Fibroblast of gingiva (primary cell): ENCODE results near the gene EPS8.
"Not testable (repeated sequence)": the region's sequence is repeated elsewhere in the genome, so short reads cannot be mapped to it uniquely, and the experiment has no call there.

Experiments
- DNase-seq: peaks from one replicate; pipeline ENCODE4 v3.0.0-alpha.2; 2011; ENCODE audit warnings: low read depth

The EPS8 gene

GRCh38 chr12:15797818-15798217 lies 8.6 kb upstream of the EPS8 start:
- no peak for DNase-seq

- DNase-seq, result peak; percentile 39
Measured at GRCh38 chr12:15796493-15797141, 7.4 kb upstream of the EPS8 start.

GRCh38 chr12:15794836-15795235 lies 5.6 kb upstream of the EPS8 start:
- no peak for DNase-seq

GRCh38 chr12:15794196-15794595 lies 5.0 kb upstream of the EPS8 start:
- no peak for DNase-seq

- peak; percentile 53 for DNase-seq
Measured at GRCh38 chr12:15788233-15789219, 662 bp downstream of the EPS8 start.

- no peak for DNase-seq
Measured at GRCh38 chr12:15787778-15788177, 1.4 kb downstream of the EPS8 start.

GRCh38 chr12:15786772-15787171 lies 2.4 kb downstream of the EPS8 start:
- no peak for DNase-seq

GRCh38 chr12:15783288-15783687 lies 5.9 kb downstream of the EPS8 start:
- no peak for DNase-seq

GRCh38 chr12:15782667-15783066 lies 6.5 kb downstream of the EPS8 start:
- DNase-seq, result no peak

GRCh38 chr12:15779925-15780324 lies 9.3 kb downstream of the EPS8 start:
- no peak for DNase-seq

GRCh38 chr12:15778126-15778525 lies 11.1 kb downstream of the EPS8 start:
- no peak for DNase-seq

GRCh38 chr12:15777355-15778012 lies 11.7 kb downstream of the EPS8 start:
- DNase-seq, result no peak

- no peak for DNase-seq
Measured at GRCh38 chr12:15776532-15776931, 12.7 kb downstream of the EPS8 start.

- peak; percentile 95 for DNase-seq
Measured at GRCh38 chr12:15774819-15775218, 14.4 kb downstream of the EPS8 start.

GRCh38 chr12:15772405-15773018 lies 16.7 kb downstream of the EPS8 start:
- peak; percentile 32 for DNase-seq

- no peak for DNase-seq
Measured at GRCh38 chr12:15770581-15770980, 18.6 kb downstream of the EPS8 start.

GRCh38 chr12:15770021-15770420 lies 19.2 kb downstream of the EPS8 start:
- DNase-seq, result no peak

- DNase-seq, result no peak
Measured at GRCh38 chr12:15769586-15769985, 19.6 kb downstream of the EPS8 start.

- DNase-seq, result no peak
Measured at GRCh38 chr12:15767301-15767700, 21.9 kb downstream of the EPS8 start.

- DNase-seq, result no peak
Measured at GRCh38 chr12:15763328-15763727, 25.9 kb downstream of the EPS8 start.

- not testable (repeated sequence) for DNase-seq
Measured at GRCh38 chr12:15762162-15762561, 27.0 kb downstream of the EPS8 start.

GRCh38 chr12:15757553-15758255 lies 31.5 kb downstream of the EPS8 start:
- peak; percentile 86 for DNase-seq
